Measurements from ENCODE around the gene CDH13.

Gene CDH13

DNA sequence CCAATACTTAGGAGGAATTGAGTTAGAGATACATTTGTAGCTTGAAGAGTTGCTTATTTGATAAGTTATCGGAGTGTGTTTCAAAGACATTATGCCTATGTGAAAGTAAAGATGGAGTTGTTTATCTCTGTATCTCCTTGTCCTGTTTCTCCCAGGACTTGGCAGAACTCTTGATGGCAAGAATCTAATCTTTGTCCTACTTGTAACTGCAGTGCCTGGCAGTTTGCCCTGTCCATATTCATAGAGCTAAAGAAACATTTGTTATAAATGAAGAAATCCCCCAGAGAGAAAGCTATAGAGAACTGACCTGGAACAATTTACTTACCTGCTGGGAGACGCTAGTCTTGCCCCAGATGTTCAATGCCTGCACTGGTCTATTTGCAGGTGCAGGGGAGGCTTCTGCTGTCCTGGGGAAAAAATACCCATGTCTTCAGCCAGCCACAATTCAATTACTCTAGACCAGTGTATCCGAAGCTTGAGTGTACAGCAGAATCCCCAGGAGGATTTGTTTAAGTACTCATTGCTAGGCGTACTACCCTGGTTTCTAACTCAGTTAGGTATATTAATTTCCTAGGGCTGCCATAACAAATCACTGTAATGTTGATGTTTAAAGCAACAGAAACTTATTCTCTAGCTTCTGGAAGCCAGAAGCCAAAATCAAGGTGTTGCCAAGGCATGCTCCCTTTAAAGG, 771.0 kb downstream of the CDH13 start:
- CTCF ChIA-PET: no interaction called here
- TF ChIP-seq, protein P1, sequence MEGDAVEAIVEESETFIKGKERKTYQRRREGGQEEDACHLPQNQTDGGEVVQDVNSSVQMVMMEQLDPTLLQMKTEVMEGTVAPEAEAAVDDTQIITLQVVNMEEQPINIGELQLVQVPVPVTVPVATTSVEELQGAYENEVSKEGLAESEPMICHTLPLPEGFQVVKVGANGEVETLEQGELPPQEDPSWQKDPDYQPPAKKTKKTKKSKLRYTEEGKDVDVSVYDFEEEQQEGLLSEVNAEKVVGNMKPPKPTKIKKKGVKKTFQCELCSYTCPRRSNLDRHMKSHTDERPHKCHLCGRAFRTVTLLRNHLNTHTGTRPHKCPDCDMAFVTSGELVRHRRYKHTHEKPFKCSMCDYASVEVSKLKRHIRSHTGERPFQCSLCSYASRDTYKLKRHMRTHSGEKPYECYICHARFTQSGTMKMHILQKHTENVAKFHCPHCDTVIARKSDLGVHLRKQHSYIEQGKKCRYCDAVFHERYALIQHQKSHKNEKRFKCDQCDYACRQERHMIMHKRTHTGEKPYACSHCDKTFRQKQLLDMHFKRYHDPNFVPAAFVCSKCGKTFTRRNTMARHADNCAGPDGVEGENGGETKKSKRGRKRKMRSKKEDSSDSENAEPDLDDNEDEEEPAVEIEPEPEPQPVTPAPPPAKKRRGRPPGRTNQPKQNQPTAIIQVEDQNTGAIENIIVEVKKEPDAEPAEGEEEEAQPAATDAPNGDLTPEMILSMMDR (IDR thresholded peaks at IDR 0.05; ENCODE audit: control extremely low read depth, extremely low read depth, low read depth, missing control alignments): no peak
- no peak for DNase-seq (ENCODE audit: extremely low spot score)
- POLR2A ChIA-PET: no interaction called here

DNA sequence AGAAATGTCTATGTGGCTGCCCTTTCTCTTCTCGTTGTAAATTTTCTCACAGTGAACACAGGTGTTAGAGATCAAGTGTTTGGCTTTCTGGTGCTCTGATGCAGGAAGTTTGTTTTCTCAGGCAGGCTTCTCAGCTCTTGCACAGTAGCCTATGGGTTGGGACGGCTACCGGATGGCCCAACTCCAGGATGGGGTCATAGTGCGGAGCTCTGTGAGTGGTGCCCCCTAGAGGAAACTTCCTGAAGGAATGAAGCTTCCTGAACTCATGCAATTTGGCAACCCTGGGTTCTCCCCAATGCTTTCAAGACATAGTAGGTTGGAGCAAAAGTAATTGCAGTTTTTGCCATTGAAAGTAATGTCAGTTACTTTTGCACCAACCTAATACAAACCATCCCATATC, 773.5 kb downstream of the CDH13 start:
- CTCF ChIA-PET: no interaction called here
- no peak for DNase-seq (ENCODE audit: extremely low spot score)
- TF ChIP-seq, protein P1 (IDR thresholded peaks at IDR 0.05; ENCODE audit: control extremely low read depth, extremely low read depth, low read depth, missing control alignments): no peak
- POLR2A ChIA-PET: no interaction called here

DNA sequence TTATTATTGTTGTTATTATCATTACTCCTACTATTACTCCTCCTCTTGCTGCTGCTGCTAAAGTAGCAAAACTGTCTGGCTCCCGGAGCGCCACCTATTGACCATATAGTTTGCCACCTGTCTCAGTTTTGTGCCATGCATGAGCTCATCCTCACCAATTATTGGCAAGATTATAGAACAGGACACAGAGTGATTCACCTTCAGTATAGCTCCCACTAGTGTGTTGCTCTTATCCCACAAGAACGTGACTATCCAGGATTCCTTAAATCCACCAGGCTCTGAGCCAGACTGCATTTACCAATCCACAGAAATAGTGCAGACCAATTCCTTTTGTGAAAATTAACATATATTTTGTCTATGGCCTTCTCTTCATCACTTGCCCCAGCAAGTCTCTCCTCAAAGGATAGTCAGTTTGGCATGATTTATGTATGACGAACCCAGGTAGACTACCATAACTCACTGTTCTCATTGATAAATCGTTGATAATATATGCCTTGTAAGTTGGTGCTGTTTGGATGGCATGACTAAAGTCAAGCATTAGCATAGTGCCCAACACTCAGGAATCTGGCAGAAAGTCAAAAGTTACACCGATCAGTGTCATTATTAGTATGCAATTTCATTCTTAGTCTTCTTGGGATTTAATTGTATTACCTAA, 775.5 kb downstream of the CDH13 start:
- DNase-seq (ENCODE audit: extremely low spot score): no peak
- ChIA-PET CTCF (no interaction called here), POLR2A (no interaction called here)
- TF ChIP-seq, protein P1 (IDR thresholded peaks at IDR 0.05; ENCODE audit: control extremely low read depth, extremely low read depth, low read depth, missing control alignments): no peak

DNA sequence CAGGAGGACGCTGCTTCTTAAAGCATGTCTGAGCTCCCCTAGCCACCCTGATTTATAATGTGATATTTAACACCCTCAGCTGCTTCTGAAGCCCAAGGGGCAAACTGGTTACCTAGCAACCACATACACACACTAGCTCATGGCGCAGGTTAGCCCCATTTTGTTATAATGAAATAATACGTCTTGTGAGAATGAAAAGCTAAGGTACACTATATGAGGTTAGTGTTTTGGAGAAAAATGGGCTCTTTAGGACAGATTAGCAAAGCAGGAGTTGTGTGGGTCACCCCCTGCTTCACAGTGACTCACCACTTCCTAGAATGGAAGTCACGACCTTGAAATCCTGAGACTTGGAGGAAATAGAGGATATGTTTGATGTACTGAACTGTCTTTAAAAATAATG, 776.2 kb downstream of the CDH13 start:
- DNase-seq (ENCODE audit: extremely low spot score): no peak
- TF ChIP-seq, protein P1 (IDR thresholded peaks at IDR 0.05; ENCODE audit: control extremely low read depth, extremely low read depth, low read depth, missing control alignments): no peak
- ChIA-PET CTCF (no interaction called here), POLR2A (no interaction called here)

DNA sequence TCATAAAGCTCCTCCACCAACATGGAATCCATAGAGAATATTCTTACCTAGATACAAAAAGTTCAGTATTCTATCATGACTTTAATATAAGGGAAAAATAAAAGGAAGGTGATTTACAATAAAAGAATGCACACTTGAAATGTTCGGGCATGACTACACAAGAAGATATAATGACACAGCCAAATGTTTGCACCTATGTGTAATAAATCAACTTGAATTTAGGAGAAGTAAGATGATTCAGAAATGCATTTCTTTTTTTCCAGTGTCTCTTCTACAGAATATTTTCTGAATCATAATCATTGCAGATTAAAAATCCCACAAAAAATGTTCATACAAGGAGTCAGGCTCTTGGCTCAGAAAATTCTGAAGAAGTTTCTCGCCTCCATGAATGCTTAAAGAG, 777.0 kb downstream of the CDH13 start:
- ChIA-PET POLR2A (no interaction called here), CTCF (interaction anchor here (1.7 kb wide), 1 partner anchor 11 kb away, joined by 3 read pairs; no protein-coding TSS in a partner anchor)
- no peak for DNase-seq (ENCODE audit: extremely low spot score)
- TF ChIP-seq, protein P1 (IDR thresholded peaks at IDR 0.05; ENCODE audit: control extremely low read depth, extremely low read depth, low read depth, missing control alignments): no peak

DNA sequence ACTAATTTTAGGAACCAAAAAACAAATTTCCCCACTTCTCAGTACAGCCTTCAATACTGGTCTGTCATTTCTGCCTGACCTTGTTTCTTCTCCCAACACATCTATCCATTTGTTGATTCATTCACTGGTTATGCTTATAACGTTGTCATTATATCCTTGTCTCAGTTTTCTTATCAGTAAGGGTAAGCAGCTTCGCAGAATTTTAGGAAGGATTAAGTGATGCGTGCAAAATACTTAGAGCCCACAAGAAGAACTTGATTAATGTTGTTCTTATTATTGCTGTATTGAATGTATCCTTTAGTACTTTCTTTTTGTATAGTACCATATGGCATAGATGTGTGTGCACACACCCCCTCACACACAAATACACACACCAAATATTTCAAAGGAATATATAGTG, 777.5 kb downstream of the CDH13 start:
- DNase-seq (ENCODE audit: extremely low spot score): no peak
- ChIA-PET CTCF (interaction anchor here (1.7 kb wide), 1 partner anchor 12 kb away, joined by 3 read pairs; no protein-coding TSS in a partner anchor), POLR2A (no interaction called here)
- TF ChIP-seq, protein P1 (IDR thresholded peaks at IDR 0.05; ENCODE audit: control extremely low read depth, extremely low read depth, low read depth, missing control alignments): no peak

Measured in GM10248 (cell line).